Caco-2 (cell line): ENCODE measurements around the gene POLD1. TPM values are rescaled to one million over a fixed set of nuclear protein-coding genes. Genes with fewer than 3 reads are reported as not detected.
"Not testable (repeated sequence)": the region's sequence is repeated elsewhere in the genome, so short reads cannot be mapped to it uniquely, and the experiment has no call there.

Experiments
- BruUV-seq: library from RNA; stranded (reverse); fragments of 400-500 nt; replicated peaks from 2 replicates; lab custom pipeline; 2021; lab: Mats Ljungman, UMichigan
- CTCF ChIA-PET: fragments of 300-600 bp; sonication (Branson Sonifier 250); formaldehyde crosslinking; loops from one replicate; lab custom pipeline; 2022; ENCODE audit warnings: antibody characterized with exemption; lab: Charles Lee
- POLR2A ChIA-PET: fragments of 300-600 bp; sonication (Branson Sonifier 250); formaldehyde crosslinking; loops from one replicate; lab custom pipeline; 2022; ENCODE audit warnings: antibody characterized with exemption; lab: Charles Lee
- DNase-seq, 2 experiments: peaks; one replicate each; pipeline versions ENCODE4 v3.0.0 to v3.0.0-alpha.2; 2020 to 2022
- H3K27me3 ChIP-seq: replicated peaks from 2 replicates; pipeline ENCODE4 v1.6.0; 2011; ENCODE audit warnings: low read length; ENCODE audit not compliant: control insufficient read depth, insufficient read depth
- H3K36me3 ChIP-seq: 2 replicates; pipeline ENCODE4 v1.5.1; 2011; ENCODE audit warnings: low read length; ENCODE audit not compliant: control insufficient read depth, insufficient read depth
- H3K4me1 ChIP-seq: fragments of 250-450 bp; sonication (Bioruptor Pico); 2 replicates; pipeline ENCODE4 v1.5.1; 2020; ENCODE audit warnings: mild to moderate bottlenecking
- H3K4me3 ChIP-seq: 2 replicates; pipeline ENCODE4 v1.5.1; 2011; ENCODE audit warnings: low read depth, mild to moderate bottlenecking, control low read depth, low read length
- H3K9me3 ChIP-seq: fragments of 250-450 bp; sonication (Bioruptor Pico); 2 replicates; pipeline ENCODE4 v1.5.1; 2020; ENCODE audit warnings: mild to moderate bottlenecking, moderate library complexity
- H3K27ac Mint-ChIP-seq: one replicate; pipeline ENCODE4 v1.8.0; 2022; ENCODE audit warnings: mixed read lengths; ENCODE audit not compliant: unreplicated experiment
- H3K27me3 Mint-ChIP-seq: one replicate; pipeline ENCODE4 v1.8.0; 2022; ENCODE audit warnings: mixed read lengths; ENCODE audit not compliant: insufficient read depth, unreplicated experiment
- H3K36me3 Mint-ChIP-seq: one replicate; pipeline ENCODE4 v1.8.0; 2022; ENCODE audit warnings: mild to moderate bottlenecking, mixed read lengths; ENCODE audit not compliant: insufficient read depth, unreplicated experiment
- H3K4me1 Mint-ChIP-seq: one replicate; pipeline ENCODE4 v1.8.0; 2022; ENCODE audit warnings: low read depth, mixed read lengths; ENCODE audit not compliant: unreplicated experiment
- H3K4me3 Mint-ChIP-seq: one replicate; pipeline ENCODE4 v1.8.0; 2022; ENCODE audit warnings: mild to moderate bottlenecking, moderate library complexity, mixed read lengths; ENCODE audit not compliant: unreplicated experiment
- H3K9me3 Mint-ChIP-seq: one replicate; pipeline ENCODE4 v1.8.0; 2022; ENCODE audit warnings: mixed read lengths; ENCODE audit not compliant: unreplicated experiment
- intact Hi-C: fragments of 100-400 bp; cut with micrococcal nuclease; formaldehyde crosslinking; loops from one replicate; pipeline ENCODE4 v1.10.0; 2022; ENCODE audit not compliant: unreplicated experiment
- total RNA-seq: library from RNA; stranded (reverse); gene quantifications from 2 replicates; pipeline ENCODE4 v1.2.3, GENCODE V29; 2022
- TF ChIP-seq, protein P1 (sequence below), 2 experiments: fragments of 200-600 bp in 1 of 2; IDR thresholded peaks; 1 replicate in 1 of 2; 2 replicates in 1 of 2; pipeline versions ENCODE4 v1.5.1 to v1.8.0; 2011 to 2022; ENCODE audit warnings: antibody characterized with exemption in 1 of 2, control low read depth in 1 of 2, inconsistent platforms in 1 of 2, low read depth in 1 of 2, low read length in 1 of 2, mild to moderate bottlenecking in 1 of 2, moderate library complexity in 1 of 2; ENCODE audit not compliant: insufficient read depth in 1 of 2, severe bottlenecking in 1 of 2, unreplicated experiment in 1 of 2

POLD1 gene
- total RNA-seq, 1 experiment from 2014 or later = 128 TPM

DNA sequence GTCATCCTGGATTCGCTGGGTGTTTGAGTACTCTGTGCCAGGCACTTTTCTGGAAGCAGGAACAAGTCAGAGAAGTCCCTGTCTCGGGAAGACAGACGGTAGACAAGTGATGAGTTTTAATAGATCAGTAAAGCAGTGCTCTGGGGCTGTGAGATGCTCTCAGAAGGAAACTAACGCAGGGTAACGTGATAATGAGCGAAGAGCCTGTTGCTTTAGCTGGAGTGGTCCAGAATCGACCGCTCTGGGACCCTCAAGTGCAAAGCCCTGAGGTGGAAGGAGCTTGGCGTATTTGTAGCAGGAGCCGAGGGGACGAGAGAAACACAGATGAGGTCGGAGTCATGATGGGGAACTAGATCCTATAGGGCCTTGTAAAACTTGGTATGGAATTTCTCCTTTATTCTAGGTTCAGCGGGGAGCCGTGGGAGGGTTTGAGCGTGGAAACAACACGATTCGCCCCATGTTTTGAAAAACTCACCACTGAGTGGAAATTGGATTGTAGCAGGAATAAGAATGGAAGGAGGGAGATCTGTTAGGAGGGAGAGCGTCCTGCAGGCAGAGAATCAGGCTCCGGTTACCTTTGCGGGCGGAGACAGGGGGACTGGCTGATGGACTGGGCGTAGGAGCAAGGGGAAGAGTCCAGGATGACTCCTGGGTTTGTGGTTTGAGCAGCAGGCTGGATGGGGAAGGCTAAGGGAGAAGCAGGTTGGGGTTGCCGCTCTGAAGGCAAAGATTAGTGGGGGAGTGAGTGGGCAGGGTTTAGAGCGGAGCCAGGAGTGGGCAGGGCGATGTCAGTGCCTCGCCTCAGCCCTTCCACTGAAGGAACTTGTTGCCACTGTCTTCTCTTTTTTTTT is 763 bp downstream of the POLD1 start:
- TSS peak; percentile 40 for BruUV-seq
- Histone ChIP-seq H3K27me3 (no peaks in the 10 kb centered on the region), H3K4me1 (peaks cover 6% of the 10 kb centered on the region; the same call in 1 of the 2 replicates), H3K36me3 (no peaks in the 10 kb centered on the region), H3K9me3 (no peaks in the 10 kb centered on the region), H3K4me3 (peak overlapping the region; percentile 72)
- ChIA-PET POLR2A (interaction anchor here (0.6 to 2.0 kb wide), 7 partner anchors 9 to 420 kb away, joined by 3 to 18 read pairs (median 3); partner anchors contain the start of gene NR1H2), CTCF (interaction anchor here (0.6 to 2.1 kb wide), 6 partner anchors 16 to 172 kb away, joined by 3 to 20 read pairs (median 6); no protein-coding TSS in a partner anchor)
- peaks cover 54% of the 10 kb centered on the region for H3K36me3 Mint-ChIP-seq
- H3K9me3 Mint-ChIP-seq = no peaks in the 10 kb centered on the region
- intact Hi-C loops = loop anchor here (1.0 kb wide), 1 partner anchor 9 kb away; the partner anchor contains the start of gene NR1H2
- TF ChIP-seq, protein P1, sequence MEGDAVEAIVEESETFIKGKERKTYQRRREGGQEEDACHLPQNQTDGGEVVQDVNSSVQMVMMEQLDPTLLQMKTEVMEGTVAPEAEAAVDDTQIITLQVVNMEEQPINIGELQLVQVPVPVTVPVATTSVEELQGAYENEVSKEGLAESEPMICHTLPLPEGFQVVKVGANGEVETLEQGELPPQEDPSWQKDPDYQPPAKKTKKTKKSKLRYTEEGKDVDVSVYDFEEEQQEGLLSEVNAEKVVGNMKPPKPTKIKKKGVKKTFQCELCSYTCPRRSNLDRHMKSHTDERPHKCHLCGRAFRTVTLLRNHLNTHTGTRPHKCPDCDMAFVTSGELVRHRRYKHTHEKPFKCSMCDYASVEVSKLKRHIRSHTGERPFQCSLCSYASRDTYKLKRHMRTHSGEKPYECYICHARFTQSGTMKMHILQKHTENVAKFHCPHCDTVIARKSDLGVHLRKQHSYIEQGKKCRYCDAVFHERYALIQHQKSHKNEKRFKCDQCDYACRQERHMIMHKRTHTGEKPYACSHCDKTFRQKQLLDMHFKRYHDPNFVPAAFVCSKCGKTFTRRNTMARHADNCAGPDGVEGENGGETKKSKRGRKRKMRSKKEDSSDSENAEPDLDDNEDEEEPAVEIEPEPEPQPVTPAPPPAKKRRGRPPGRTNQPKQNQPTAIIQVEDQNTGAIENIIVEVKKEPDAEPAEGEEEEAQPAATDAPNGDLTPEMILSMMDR (IDR thresholded peaks at IDR 0.05; ENCODE audit: insufficient read depth in 1 of 2, low read depth in 1 of 2, low read length in 1 of 2, severe bottlenecking in 1 of 2, unreplicated experiment in 1 of 2) = no peak
- peak overlapping the region; percentile 91 for H3K27ac Mint-ChIP-seq
- H3K4me1 Mint-ChIP-seq = peaks cover 10% of the 10 kb centered on the region
- H3K27me3 Mint-ChIP-seq = no peaks in the 10 kb centered on the region
- H3K4me3 Mint-ChIP-seq = peak overlapping the region; percentile 86
- no peak for DNase-seq

DNA sequence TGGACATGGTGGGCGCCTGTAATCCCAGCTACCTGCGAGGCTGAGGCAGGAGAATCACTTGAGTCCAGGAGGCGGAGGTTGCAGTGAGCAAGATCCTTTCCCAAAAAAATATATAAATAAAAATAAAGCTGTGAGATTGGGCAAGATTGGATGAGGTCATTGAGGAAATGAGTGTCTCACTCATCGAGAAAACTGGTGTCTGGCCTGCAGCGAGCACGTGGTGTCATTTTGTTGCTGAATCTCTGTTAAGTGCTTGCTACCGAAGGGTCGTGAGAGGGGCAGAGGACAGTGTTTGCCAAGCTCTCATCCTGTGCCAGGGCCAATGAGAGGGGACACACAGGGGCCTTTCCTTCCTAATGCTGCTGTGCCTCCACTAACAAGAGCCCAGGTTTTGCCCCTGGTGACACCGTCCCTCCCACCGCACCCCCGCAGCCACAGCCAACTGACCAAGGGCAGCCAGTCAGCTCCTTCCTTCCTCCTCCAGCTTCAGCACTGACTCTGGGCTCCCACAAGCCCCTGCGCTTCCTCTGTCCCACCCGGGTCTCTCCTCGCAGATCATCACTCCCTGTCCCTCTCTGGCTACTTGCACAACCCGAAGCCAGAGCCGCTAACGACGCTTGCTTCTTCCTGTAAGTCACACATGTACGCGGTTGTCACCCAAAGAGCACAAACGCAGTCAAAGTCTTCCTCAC is 3.2 kb downstream of the POLD1 start:
- intact Hi-C loops = no loop called here
- Mint-ChIP-seq H3K4me3 (no peak overlapping the region), H3K9me3 (no peaks in the 10 kb centered on the region), H3K36me3 (peaks cover 63% of the 10 kb centered on the region), H3K4me1 (peaks cover 10% of the 10 kb centered on the region), H3K27ac (peak overlapping the region; percentile 7), H3K27me3 (no peaks in the 10 kb centered on the region)
- H3K4me1 ChIP-seq = peaks cover 6% of the 10 kb centered on the region; the same call in 1 of the 2 replicates
- H3K27me3 ChIP-seq = no peaks in the 10 kb centered on the region
- no TSS peak for BruUV-seq
- no peaks in the 10 kb centered on the region; the same call in 1 of the 2 replicates for H3K36me3 ChIP-seq
- TF ChIP-seq, protein P1 (IDR thresholded peaks at IDR 0.05; ENCODE audit: insufficient read depth in 1 of 2, low read depth in 1 of 2, low read length in 1 of 2, severe bottlenecking in 1 of 2, unreplicated experiment in 1 of 2) = no peak
- no peak overlapping the region for H3K4me3 ChIP-seq
- no peak for DNase-seq
- ChIA-PET CTCF (no interaction called here), POLR2A (interaction anchor here (0.6 to 0.9 kb wide), 2 partner anchors 20 to 73 kb away, joined by 3 read pairs; no protein-coding TSS in a partner anchor)
- H3K9me3 ChIP-seq = no peaks in the 10 kb centered on the region

DNA sequence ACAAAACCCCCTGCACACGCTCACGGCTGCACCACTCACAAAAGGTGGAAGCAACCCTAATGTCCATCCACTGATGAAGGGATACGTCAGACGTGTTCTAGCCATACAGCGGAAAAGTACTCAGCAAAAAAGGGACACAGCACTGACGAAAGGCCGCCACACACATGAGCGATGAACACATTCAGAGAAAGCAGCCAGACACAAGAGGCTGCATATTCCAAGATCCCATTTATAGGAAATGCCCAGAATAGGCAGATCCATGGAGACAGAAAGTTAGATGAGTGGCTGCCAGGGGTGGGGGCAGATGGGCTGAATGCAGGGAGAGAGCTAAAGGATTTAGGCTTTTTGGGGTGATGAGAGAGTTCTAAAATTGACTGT is 3.7 kb downstream of the POLD1 start:
- H3K36me3 ChIP-seq = no peaks in the 10 kb centered on the region; the same call in 1 of the 2 replicates
- Mint-ChIP-seq H3K4me3 (no peak overlapping the region), H3K27ac (peak overlapping the region; percentile 7), H3K9me3 (no peaks in the 10 kb centered on the region), H3K27me3 (no peaks in the 10 kb centered on the region), H3K4me1 (peaks cover 10% of the 10 kb centered on the region), H3K36me3 (peaks cover 68% of the 10 kb centered on the region)
- TF ChIP-seq, protein P1 (IDR thresholded peaks at IDR 0.05; ENCODE audit: insufficient read depth in 1 of 2, low read depth in 1 of 2, low read length in 1 of 2, severe bottlenecking in 1 of 2, unreplicated experiment in 1 of 2) = no peak
- DNase-seq = no peak
- H3K4me1 ChIP-seq = peaks cover 6% of the 10 kb centered on the region; the same call in 1 of the 2 replicates
- ChIA-PET CTCF (no interaction called here), POLR2A (no interaction called here)
- no peaks in the 10 kb centered on the region for H3K9me3 ChIP-seq
- no peaks in the 10 kb centered on the region for H3K27me3 ChIP-seq
- intact Hi-C loops = no loop called here
- H3K4me3 ChIP-seq = no peak overlapping the region
- BruUV-seq = no TSS peak

DNA sequence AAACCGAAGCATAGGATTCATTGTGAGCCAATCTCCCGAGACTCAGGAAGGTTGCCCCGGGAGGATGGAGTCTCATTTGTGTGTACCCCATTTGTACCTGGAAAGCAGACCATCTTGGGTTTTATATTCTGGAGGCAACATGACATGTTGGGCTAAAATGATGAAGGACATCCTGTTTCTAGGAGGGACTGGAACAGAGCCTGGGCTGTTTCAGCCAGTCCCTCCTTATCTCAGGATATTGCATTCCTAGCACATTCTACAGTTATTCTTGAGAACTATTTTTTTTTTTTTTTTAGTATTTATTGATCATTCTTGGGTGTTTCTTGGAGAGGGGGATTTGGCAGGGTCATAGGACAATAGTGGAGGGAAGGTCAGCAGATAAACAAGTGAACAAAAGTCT is 6.1 kb downstream of the POLD1 start:
- H3K27me3 ChIP-seq, H3K4me3 ChIP-seq, H3K27ac Mint-ChIP-seq, POLR2A ChIA-PET, H3K4me1 ChIP-seq, H3K27me3 Mint-ChIP-seq, H3K4me3 Mint-ChIP-seq, H3K36me3 ChIP-seq, H3K9me3 Mint-ChIP-seq, H3K9me3 ChIP-seq, CTCF ChIA-PET, BruUV-seq, DNase-seq, intact Hi-C loops: not testable (repeated sequence)
- H3K36me3 Mint-ChIP-seq = peaks cover 61% of the 10 kb centered on the region
- H3K4me1 Mint-ChIP-seq = peaks cover 12% of the 10 kb centered on the region
